DMS153 treated with DMSO at 0.1 percent for 48 hours (cell line): Measurements from ENCODE around the gene CDK6.

ENCODE experiments used
- DNase-seq: peaks from one replicate; lab custom pipeline; 2025; ENCODE audit not compliant: unreplicated experiment; lab: John Stamatoyannopoulos, UW

CDK6 gene

GRCh38 chr7:92652536-92652935, 183.8 kb downstream of the CDK6 start:
- DNase-seq: no peak

- DNase-seq: no peak
These were observed 186.0 kb downstream of the CDK6 start for GRCh38 chr7:92650391-92650790.

- no peak for DNase-seq
These were observed 188.3 kb downstream of the CDK6 start for GRCh38 chr7:92648067-92648466.

- no peak for DNase-seq
These were observed 188.7 kb downstream of the CDK6 start for GRCh38 chr7:92647652-92648051.

GRCh38 chr7:92647011-92647625, 189.3 kb downstream of the CDK6 start:
- DNase-seq: no peak

GRCh38 chr7:92645114-92646061, 191.0 kb downstream of the CDK6 start:
- DNase-seq: peak; percentile 8

- no peak for DNase-seq
These were observed 191.8 kb downstream of the CDK6 start for GRCh38 chr7:92644406-92645113.

- no peak for DNase-seq
These were observed 192.6 kb downstream of the CDK6 start for GRCh38 chr7:92643821-92644220.

- DNase-seq: no peak
These were observed 194.4 kb downstream of the CDK6 start for GRCh38 chr7:92641921-92642511.

GRCh38 chr7:92639966-92640365, 196.4 kb downstream of the CDK6 start:
- DNase-seq: no peak

GRCh38 chr7:92639213-92639896, 197.0 kb downstream of the CDK6 start:
- DNase-seq: no peak

- no peak for DNase-seq
These were observed 200.3 kb downstream of the CDK6 start for GRCh38 chr7:92636018-92636560.

GRCh38 chr7:92635538-92635937, 200.8 kb downstream of the CDK6 start:
- DNase-seq: no peak

- no peak for DNase-seq
These were observed 201.4 kb downstream of the CDK6 start for GRCh38 chr7:92634924-92635519.

GRCh38 chr7:92634205-92634604, 202.2 kb downstream of the CDK6 start:
- no peak for DNase-seq

GRCh38 chr7:92633211-92633906, 203.0 kb downstream of the CDK6 start:
- DNase-seq: peak; percentile 45

- no peak for DNase-seq
These were observed 203.6 kb downstream of the CDK6 start for GRCh38 chr7:92632791-92633190.

- DNase-seq: no peak
These were observed 204.4 kb downstream of the CDK6 start for GRCh38 chr7:92631850-92632487.
